IMR-90 (cell line): ENCODE measurements around the gene PDCL2. TPM values are rescaled to one million over a fixed set of nuclear protein-coding genes. Genes with fewer than 3 reads are reported as not detected.
A peak's percentile ranks its signal among the peaks of the same experiment; 100 is the strongest.

Experiments
- ATAC-seq: fragments of 200-7000 bp; cut with Tn5 transposase; 2 replicates; pipeline ENCODE4 v1.9.1; 2020; ENCODE audit warnings: low read depth, mild to moderate bottlenecking, moderate library complexity
- BruUV-seq: library from RNA; stranded (reverse); fragments of 400-500 nt; replicated peaks from 2 replicates; lab custom pipeline; 2021; lab: Mats Ljungman, UMichigan
- CTCF ChIA-PET: fragments of 300-600 bp; formaldehyde crosslinking; extraction: SDS; loops from one replicate; lab custom pipeline; 2021; ENCODE audit warnings: antibody characterized with exemption; lab: Yijun Ruan, JAX
- POLR2A ChIA-PET: fragments of 300-600 bp; sonication (Branson Sonifier 250); formaldehyde crosslinking; loops from one replicate; lab custom pipeline; 2022; ENCODE audit warnings: antibody characterized with exemption; ENCODE audit not compliant: unreplicated experiment; lab: Charles Lee
- DNase-seq: peaks from one replicate; pipeline ENCODE4 v3.0.0; 2013
- H2AFZ ChIP-seq: replicated peaks from 2 replicates; pipeline ENCODE3; 2013; ENCODE audit warnings: low read length, mild to moderate bottlenecking; ENCODE audit not compliant: poor library complexity
- H2AK5ac ChIP-seq: 2 replicates; pipeline ENCODE4 v1.6.1; 2013; ENCODE audit warnings: low read depth, low read length, inconsistent platforms
- H2AK9ac ChIP-seq: replicated peaks from 2 replicates; pipeline ENCODE3; 2013; ENCODE audit warnings: mild to moderate bottlenecking, low read depth, low read length, moderate library complexity; ENCODE audit not compliant: poor library complexity
- H2BK120ac ChIP-seq: 2 replicates; pipeline ENCODE4 v1.6.1; 2013; ENCODE audit warnings: low read depth, low read length, inconsistent platforms
- H2BK15ac ChIP-seq: 3 replicates; pipeline ENCODE4 v1.6.1; 2013; ENCODE audit warnings: low read depth, low read length, inconsistent platforms
- H2BK20ac ChIP-seq: 2 replicates; pipeline ENCODE4 v1.6.1; 2013; ENCODE audit warnings: low read depth, mild to moderate bottlenecking, inconsistent platforms, low read length, moderate library complexity
- H2BK5ac ChIP-seq: 2 replicates; pipeline ENCODE4 v1.6.1; 2013; ENCODE audit warnings: mild to moderate bottlenecking, low read depth, low read length, inconsistent platforms; ENCODE audit not compliant: poor library complexity, severe bottlenecking
- H3K14ac ChIP-seq: replicated peaks from 2 replicates; pipeline ENCODE4 v1.6.1; 2013; ENCODE audit warnings: low read depth, low read length, inconsistent platforms
- H3K18ac ChIP-seq: 2 replicates; pipeline ENCODE4 v1.6.1; 2013; ENCODE audit warnings: low read depth, low read length, control low read depth
- H3K23ac ChIP-seq: 2 replicates; pipeline ENCODE4 v1.6.1; 2013; ENCODE audit warnings: low read depth, low read length, inconsistent platforms
- H3K27ac ChIP-seq: 2 replicates; pipeline ENCODE4 v1.5.1; 2013; ENCODE audit warnings: mild to moderate bottlenecking, control low read depth, low read length; ENCODE audit not compliant: insufficient read depth
- H3K27me3 ChIP-seq: 2 replicates; pipeline ENCODE4 v1.6.1; 2013; ENCODE audit warnings: low read length; ENCODE audit not compliant: control insufficient read depth, insufficient read depth
- H3K36me3 ChIP-seq: 2 replicates; pipeline ENCODE4 v1.6.1; 2013; ENCODE audit warnings: low read length, mixed read lengths; ENCODE audit not compliant: control insufficient read depth, insufficient read depth
- H3K4ac ChIP-seq: 2 replicates; pipeline ENCODE4 v1.6.1; 2013; ENCODE audit warnings: low read depth, low read length, inconsistent platforms
- H3K4me1 ChIP-seq: 2 replicates; pipeline ENCODE4 v1.6.1; 2013; ENCODE audit warnings: low read length, mixed read lengths; ENCODE audit not compliant: control insufficient read depth, insufficient read depth
- H3K4me2 ChIP-seq: 2 replicates; pipeline ENCODE4 v1.6.1; 2013; ENCODE audit warnings: low read depth, mild to moderate bottlenecking, control low read depth, low read length, moderate library complexity
- H3K4me3 ChIP-seq: 2 replicates; pipeline ENCODE4 v1.5.1; 2013; ENCODE audit warnings: low read depth, mild to moderate bottlenecking, control low read depth, low read length, moderate library complexity; ENCODE audit not compliant: insufficient read depth
- H3K56ac ChIP-seq: 2 replicates; pipeline ENCODE4 v1.6.1; 2013; ENCODE audit warnings: low read length, inconsistent platforms; ENCODE audit not compliant: insufficient read depth; ENCODE audit errors: extremely low read depth
- H3K79me1 ChIP-seq, 2 experiments: 2 replicates each; pipeline ENCODE4 v1.6.1; 2013; ENCODE audit warnings: low read length in 2 of 2, inconsistent platforms in 1 of 2, low read depth in 1 of 2
- H3K9ac ChIP-seq: 2 replicates; pipeline ENCODE4 v1.6.1; 2013; ENCODE audit warnings: low read depth, low read length, control low read depth
- H3K9me1 ChIP-seq: 2 replicates; pipeline ENCODE4 v1.6.1; 2013; ENCODE audit warnings: low read length, inconsistent platforms; ENCODE audit not compliant: insufficient read depth
- H3K9me3 ChIP-seq: 2 replicates; pipeline ENCODE4 v1.6.1; 2013; ENCODE audit warnings: low read length; ENCODE audit not compliant: control insufficient read depth, insufficient read depth
- H4K20me1 ChIP-seq: 2 replicates; pipeline ENCODE4 v1.6.1; 2013; ENCODE audit warnings: low read length, inconsistent platforms; ENCODE audit not compliant: insufficient read depth
- H4K5ac ChIP-seq: 2 replicates; pipeline ENCODE4 v1.6.1; 2013; ENCODE audit warnings: mild to moderate bottlenecking, low read depth, low read length, control low read depth
- H4K8ac ChIP-seq, 2 experiments: 2 replicates each; pipeline ENCODE4 v1.6.1; 2013; ENCODE audit warnings: low read depth in 2 of 2, low read length in 2 of 2, control low read depth in 1 of 2, inconsistent platforms in 1 of 2
- H4K91ac ChIP-seq: 2 replicates; pipeline ENCODE4 v1.6.1; 2013; ENCODE audit warnings: low read depth, low read length, inconsistent platforms; ENCODE audit not compliant: insufficient read depth
- CEBPB ChIP-seq: IDR thresholded peaks from 2 replicates; pipeline ENCODE4 v1.6.1; 2012; ENCODE audit warnings: low read depth, low read length, improper control_type of control experiment
- MAZ ChIP-seq: IDR thresholded peaks from 2 replicates; pipeline ENCODE4 v1.6.1; 2012; ENCODE audit warnings: low read depth, mild to moderate bottlenecking, low read length, improper control_type of control experiment, moderate library complexity, borderline replicate concordance
- WGBS, 2 experiments: methylation state at CpG; one replicate each; pipeline versions ENCODE4 v1.1.5 to v1.1.7; 2013; ENCODE audit warnings: missing lambda C conversion rate in 2 of 2; ENCODE audit not compliant: insufficient read length in 1 of 2; ENCODE audit errors: extremely low coverage in 2 of 2; 5-methylcytosine and 5-hydroxymethylcytosine counted together
- dilution Hi-C: fragments of 300-500 bp; cut with HindIII; formaldehyde crosslinking; loops from one replicate; pipeline ENCODE4 v1.14.3; 2018; ENCODE audit warnings: low sequenced_read_pairs; ENCODE audit not compliant: unreplicated experiment
- in situ Hi-C: fragments of 300-500 bp; cut with MboI; formaldehyde crosslinking; loops from 3 replicates; pipeline ENCODE4 v1.14.3; 2019; ENCODE audit warnings: low sequenced_read_pairs, inconsistent platforms, mixed read lengths
- intact Hi-C: fragments of 100-400 bp; cut with micrococcal nuclease; formaldehyde crosslinking; loops from 2 replicates; pipeline ENCODE4 v1.10.0; 2022
- polyA plus RNA-seq, 3 experiments: library from polyadenylated mRNA; depleted of rRNA; stranded (reverse); fragments of >200 nt; gene quantifications; 2 replicates each; pipeline ENCODE4 v1.2.3, GENCODE V29; 2012; ENCODE audit warnings: low replicate concordance in 1 of 3
- total RNA-seq: library from RNA; depleted of rRNA; stranded (reverse); fragments of >200 nt; gene quantifications from 2 replicates; pipeline ENCODE4 v1.2.3, GENCODE V29; 2012

PDCL2 gene
- total and polyA plus RNA-seq, 2 of the 4 experiments (the other 2 are of a cell fraction), result not detected

GRCh38 chr4:55545151-55545550 lies 46.9 kb downstream of the PDCL2 start:
- Histone ChIP-seq H2AK9ac (no peak overlapping the region), H2BK15ac (no peak overlapping the region), H3K9me3 (no peaks in the 10 kb centered on the region), H3K27me3 (no peaks in the 10 kb centered on the region), H3K27ac (peak overlapping the region; percentile 75; the same call in 1 of the 2 replicates), H3K4me1 (peaks cover 8% of the 10 kb centered on the region), H2BK120ac (no peak overlapping the region), H3K56ac (peak overlapping the region; percentile 85; the same call in 1 of the 2 replicates), H4K20me1 (peaks cover 6% of the 10 kb centered on the region; the same call in 1 of the 2 replicates), H4K8ac (no peak overlapping the region), H3K4me3 (peak overlapping the region; percentile 62), H3K36me3 (0 out of 2 replicates have a peak, but pooled peaks cover 1% of the 10 kb centered on the region), H3K9ac (peak overlapping the region; percentile 64; the same call in 1 of the 2 replicates), H2BK20ac (no peak overlapping the region), H4K5ac (no peak overlapping the region), H3K4ac (no peak overlapping the region), H3K79me1 (peaks cover 8 to 23% of the 10 kb centered on the region in 2 experiments), H2BK5ac (peak overlapping the region; percentile 68), H3K14ac (no peak overlapping the region), H3K4me2 (peak overlapping the region; percentile 92), H4K91ac (no peak overlapping the region), H2AFZ (no peak overlapping the region), H3K18ac (no peak overlapping the region), H3K23ac (no peak overlapping the region), H2AK5ac (no peak overlapping the region), H3K9me1 (peaks cover 7% of the 10 kb centered on the region)
- POLR2A ChIA-PET, result interaction anchor here (0.6 to 0.7 kb wide), 2 partner anchors 100 to 198 kb away, joined by 3 to 4 read pairs; no protein-coding TSS in a partner anchor
- dilution Hi-C loops, result no loop called here
- no peak for ATAC-seq
- peak; percentile 28 for DNase-seq
- no TSS peak for BruUV-seq
- intact Hi-C loops, result loop anchor here (10.0 kb wide), 1 partner anchor 50 kb away; no protein-coding TSS in a partner anchor
- TF ChIP-seq CEBPB (peak; percentile 73), MAZ (no peak)
- no CpG with 5 or more reads among the region's 6 CpGs for WGBS, 2 experiments
- CTCF ChIA-PET, result interaction anchor here (0.7 kb wide), 1 partner anchor 181 kb away, joined by 3 read pairs; no protein-coding TSS in a partner anchor
- in situ Hi-C loops, result loop anchor here (5.0 to 25.0 kb wide), 2 partner anchors 98 to 1258 kb away; no protein-coding TSS in a partner anchor
